NCI-H748 treated with DMSO at 0.1 percent for 48 hours (cell line): Measurements from ENCODE around the gene KCTD19.

Experiments
- DNase-seq: peaks from one replicate; lab custom pipeline; 2025; lab: John Stamatoyannopoulos, UW

Gene KCTD19

GRCh38 chr16:67317853-67318252 lies 8.7 kb downstream of the KCTD19 start:
- no peak for DNase-seq

GRCh38 chr16:67312719-67313118 lies 13.8 kb downstream of the KCTD19 start:
- DNase-seq, result no peak

DNA sequence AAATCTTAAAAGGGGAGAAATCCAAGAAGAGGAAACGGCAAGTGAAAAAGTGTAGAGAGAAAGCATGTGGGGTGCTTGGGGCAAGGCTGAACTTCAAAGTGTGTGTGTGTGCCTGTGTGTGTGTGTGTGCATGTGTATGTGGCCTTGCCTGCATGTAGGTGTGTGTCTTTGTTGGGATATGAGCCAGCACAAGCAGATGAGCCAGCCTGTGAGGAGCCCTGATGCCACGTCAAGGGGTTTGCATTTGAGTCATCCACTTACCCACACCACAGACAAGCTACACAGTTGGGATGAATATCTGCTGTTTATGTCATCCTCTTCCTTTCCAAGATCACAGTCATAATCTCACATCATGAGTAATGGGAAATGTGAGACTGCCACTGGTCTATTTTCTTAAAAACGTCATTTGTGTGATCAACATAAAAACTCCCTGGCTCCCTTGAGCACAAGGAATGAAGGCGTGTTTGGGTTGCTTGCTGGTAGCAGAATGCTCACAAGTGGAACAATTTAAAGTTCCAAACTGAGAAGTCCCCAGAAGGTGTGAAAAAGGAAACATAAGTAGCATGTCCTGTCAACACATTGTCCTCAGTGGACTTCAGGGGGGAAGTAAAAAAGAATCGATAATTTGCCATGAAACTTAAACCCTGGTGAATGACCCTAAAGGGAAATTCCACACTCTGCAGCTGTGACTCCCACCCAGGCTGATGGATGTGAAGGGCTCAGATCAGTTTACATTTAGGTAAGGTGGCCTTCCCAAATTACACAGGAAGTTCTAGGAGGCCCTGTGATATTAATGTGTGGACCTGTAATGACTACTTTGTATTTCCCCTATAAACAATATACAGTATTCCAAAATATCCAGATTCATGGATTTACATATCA lies 14.7 kb downstream of the KCTD19 start:
- no peak for DNase-seq

DNA sequence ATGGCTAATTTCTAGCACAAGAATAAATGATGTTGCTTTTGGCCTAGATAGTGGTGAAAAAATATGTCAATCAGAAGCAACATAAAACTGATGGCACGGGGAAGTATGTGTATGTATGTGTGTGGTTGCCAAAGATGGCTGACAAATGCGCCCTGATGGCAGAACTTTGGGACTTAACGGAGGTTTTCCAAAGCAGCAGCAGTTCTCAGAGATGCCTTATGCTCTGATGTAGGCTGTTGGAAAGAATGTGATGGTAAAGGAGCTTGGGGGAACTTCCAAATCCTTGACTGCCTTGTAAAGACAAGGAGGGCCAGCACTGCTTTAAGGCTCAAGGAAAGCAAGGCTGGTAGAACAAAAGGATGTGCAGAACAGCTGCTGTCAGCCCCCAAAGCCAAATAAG lies 16.0 kb downstream of the KCTD19 start:
- no peak for DNase-seq

DNA sequence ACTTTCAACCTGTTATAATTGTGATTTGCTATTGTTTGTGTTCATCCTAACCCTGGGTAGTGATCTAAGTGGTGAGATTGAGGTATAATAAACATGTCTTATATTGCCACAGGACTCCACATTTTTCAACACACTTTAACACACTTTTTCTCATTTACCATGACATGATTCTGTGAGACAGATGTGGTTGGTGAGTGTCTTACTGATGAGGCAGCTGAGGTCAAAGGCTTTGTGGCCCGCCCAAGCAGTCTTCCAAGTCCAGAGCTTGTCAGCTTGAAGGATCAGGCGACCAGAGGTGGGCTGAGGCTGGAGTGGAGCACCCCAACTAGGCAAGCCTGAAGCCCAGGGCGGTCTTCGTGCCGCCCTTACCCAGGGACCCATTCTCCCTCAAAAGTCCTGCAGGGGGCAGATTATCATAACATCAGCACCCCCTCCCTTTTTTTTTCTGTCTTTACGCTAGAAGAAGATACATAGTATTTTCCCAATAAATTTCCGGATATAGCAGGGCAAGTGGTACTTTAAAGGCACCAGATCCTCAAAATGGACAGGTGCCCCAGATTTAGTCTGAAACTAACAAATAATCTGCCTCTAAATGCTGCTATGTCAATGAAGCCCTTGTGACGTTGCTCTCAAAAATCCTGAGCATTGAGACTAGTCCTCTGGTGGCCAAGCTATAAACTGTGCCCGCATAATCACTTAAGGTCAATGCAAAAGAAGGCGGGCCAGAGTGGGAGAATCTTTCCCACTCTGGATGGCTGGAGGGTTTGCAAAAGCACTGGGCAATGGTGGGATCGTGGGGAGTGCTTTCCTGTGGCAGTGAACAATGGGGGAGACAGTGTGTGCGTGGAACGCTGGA lies 21.1 kb downstream of the KCTD19 start:
- no peak for DNase-seq

- no peak for DNase-seq
Measured at GRCh38 chr16:67304020-67304419, 22.5 kb downstream of the KCTD19 start.

DNA sequence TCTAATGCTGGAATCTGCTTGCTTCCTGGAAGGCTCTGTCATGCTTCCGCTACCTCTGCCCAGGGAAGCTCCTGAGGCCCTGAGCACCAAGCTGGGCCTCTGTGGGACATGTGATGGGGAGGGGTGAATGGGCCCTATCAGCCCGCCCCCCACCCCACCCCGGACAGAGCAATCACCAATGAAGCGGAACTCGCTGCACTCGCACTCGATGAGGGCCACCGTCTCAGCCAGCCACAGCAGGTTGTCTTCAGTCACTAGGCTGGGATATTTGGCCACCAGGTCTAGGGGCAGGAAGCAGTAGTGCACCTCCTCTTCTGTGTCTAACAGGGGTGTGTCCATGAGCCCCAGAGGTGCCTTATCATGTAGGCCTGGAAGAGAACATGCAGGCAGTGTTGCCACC lies 23.6 kb downstream of the KCTD19 start:
- no peak for DNase-seq

DNA sequence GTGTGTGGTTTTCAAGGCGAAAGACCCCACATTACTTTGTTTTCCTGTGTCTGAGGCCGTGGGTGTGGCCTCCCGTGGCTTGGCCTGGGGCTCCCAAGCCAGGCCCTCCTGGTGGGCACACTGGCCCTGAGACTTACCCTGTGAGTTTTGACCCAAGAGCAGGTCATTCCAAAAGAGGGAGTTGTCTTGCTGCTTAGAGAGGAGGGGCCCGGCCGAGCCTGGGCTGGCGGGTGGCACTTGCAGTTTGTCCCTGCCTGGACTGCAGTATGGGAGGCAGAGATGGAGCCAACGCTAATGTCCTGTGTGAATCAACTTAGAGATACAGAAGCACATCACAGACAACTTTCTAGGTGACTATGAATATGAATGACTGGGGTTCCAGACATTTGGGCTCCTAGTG lies 24.5 kb downstream of the KCTD19 start:
- DNase-seq, result no peak

DNA sequence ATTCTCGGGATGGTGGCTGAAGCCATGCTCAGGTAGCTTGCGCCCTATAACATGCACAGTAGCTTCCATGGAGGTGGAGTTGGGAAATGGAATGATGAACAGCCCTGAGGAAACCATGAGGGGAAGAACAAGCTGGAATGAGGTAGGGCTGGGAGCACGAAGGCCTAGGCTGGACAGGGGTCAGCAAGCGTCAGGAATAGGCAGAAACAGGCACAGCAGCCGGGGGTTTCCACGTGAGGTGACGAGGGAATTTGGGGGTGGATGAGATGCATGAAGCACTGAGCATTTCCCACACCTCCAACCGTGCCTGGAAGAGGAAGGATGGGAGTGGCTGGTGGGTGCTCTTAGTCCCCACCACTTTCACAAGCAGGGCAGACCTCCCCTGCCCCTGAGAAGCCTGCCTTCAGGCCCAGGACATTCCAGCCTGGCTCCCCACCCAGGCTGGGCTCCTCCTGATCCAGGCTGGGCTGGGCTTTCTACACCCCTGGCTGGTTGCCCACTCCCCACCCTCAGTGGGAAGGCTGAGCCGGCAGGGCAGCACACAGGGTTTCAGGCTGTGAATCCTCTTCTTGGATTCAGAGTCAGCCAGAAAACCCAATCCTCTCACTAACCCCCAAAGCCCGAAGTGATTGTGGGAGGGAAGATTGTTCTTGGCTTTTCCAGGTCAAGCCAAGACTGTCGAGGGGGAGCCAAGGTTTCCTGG lies 25.3 kb downstream of the KCTD19 start:
- no peak for DNase-seq

DNA sequence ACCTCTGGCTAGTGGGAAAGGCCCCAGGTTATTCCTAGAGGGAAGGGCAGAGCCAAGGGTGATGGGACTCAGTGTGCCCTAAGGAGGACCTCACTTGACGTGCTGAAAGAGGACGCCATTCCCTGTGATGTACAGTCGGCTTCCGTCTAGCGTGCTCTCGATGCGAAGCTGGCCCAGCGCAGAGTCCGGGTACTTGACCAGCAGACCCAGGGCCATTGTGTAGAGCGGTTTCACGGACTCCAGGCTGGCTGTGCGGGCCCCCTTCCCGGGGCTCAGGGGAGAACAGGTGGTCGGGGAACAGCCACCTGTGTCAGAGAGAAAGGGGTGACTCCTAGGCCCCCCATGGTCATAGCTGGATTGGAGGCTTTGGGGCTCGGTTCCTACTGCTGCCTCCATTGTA lies 27.3 kb downstream of the KCTD19 start:
- DNase-seq, result no peak

DNA sequence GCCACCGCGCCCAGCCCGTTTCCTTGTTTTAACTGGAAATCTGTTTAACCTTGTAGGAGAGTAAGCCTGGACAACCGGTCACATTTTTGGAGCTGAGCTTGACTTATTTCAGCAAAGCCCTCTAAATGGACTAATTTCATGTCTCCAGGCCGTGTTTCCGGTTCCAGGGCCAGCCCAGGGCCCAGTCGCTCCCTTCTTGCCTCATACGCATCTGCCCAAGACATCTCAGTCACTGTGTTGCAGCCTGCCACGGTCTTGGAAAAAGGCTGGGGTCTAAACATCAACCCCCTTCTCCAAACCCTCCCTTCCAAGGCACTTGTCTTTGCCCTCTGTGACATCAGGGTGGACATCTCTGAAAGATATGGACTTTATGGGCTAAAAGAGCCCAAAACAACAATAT lies 28.3 kb downstream of the KCTD19 start:
- DNase-seq, result no peak

- no peak for DNase-seq
Measured at GRCh38 chr16:67296420-67296819, 30.1 kb downstream of the KCTD19 start.

- no peak for DNase-seq
Measured at GRCh38 chr16:67294938-67295361, 31.6 kb downstream of the KCTD19 start.

DNA sequence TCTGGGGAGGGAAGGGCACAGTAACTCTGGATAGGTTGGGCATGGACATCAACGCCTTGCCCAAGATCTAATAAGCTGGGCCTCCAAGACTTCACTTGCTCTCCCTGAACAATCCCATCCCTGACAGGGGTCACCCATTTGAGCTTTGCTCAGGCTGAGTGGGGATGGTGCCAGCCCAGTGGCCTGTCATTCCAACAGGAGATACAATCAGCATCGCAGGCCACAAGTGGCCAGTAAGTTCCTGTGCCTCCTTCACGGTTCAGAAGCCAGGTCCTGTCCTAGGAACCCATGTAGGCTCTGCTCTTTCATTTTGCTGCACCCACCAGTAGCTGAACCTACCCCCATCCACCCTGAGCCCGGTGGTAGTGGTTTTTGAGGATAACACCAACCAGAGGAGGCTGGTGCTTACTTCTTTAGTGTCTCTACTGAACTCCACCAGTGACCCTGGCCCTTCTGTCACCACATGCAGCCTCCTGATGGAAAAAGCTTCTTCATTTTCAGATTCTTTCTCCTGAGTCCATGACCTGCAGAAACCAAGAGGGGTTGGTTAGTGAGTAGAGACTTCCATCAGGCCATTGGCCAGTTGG lies 32.3 kb downstream of the KCTD19 start:
- no peak for DNase-seq

- DNase-seq, result no peak
Measured at GRCh38 chr16:67291461-67291860, 35.1 kb downstream of the KCTD19 start.

DNA sequence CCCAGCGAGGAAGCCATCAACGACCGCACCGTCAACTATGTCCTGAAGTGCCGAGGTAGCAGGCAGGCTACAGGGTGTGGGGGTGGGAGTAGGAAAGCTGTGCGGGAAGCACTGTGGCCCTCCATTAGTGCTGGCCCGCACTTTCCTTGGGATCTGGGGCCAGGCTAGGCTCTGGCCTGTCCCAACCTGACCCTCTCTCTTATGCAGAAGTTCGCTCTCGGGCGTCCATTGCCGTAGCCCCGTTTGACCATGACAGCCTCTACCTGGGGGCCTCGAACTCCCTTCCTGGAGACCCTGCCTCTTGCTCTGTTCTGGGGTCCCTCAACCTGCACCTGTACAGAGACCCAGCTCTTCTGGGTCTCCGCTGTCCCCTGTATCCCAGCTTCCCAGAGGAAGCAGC lies 38.6 kb downstream of the KCTD19 start:
- DNase-seq, result no peak

DNA sequence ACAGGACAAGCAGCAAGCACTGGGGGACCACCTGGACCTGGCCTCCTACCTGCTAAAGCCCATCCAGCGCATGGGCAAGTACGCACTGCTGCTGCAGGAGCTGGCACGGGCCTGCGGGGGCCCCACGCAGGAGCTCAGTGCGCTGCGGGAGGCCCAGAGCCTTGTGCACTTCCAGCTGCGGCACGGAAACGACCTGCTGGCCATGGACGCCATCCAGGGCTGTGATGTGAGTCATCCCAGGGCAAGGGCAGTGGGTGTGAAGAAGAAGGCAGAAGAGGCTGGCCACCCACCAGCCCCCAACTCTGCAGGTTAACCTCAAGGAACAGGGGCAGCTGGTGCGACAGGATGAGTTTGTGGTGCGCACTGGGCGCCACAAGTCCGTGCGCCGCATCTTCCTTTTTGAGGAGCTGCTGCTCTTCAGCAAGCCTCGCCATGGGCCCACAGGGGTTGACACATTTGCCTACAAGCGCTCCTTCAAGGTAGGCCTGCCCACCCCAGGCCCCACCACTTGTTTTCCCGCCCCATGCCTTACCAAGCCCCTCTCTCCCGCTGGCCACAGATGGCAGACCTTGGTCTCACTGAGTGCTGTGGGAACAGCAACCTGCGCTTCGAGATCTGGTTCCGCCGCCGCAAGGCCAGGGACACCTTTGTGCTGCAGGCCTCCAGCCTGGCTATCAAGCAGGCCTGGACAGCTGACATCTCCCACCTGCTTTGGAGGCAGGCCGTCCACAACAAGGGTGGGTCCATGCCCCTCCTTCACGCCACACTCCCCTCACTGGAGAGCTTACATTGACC lies 39.9 kb downstream of the KCTD19 start:
- no peak for DNase-seq

DNA sequence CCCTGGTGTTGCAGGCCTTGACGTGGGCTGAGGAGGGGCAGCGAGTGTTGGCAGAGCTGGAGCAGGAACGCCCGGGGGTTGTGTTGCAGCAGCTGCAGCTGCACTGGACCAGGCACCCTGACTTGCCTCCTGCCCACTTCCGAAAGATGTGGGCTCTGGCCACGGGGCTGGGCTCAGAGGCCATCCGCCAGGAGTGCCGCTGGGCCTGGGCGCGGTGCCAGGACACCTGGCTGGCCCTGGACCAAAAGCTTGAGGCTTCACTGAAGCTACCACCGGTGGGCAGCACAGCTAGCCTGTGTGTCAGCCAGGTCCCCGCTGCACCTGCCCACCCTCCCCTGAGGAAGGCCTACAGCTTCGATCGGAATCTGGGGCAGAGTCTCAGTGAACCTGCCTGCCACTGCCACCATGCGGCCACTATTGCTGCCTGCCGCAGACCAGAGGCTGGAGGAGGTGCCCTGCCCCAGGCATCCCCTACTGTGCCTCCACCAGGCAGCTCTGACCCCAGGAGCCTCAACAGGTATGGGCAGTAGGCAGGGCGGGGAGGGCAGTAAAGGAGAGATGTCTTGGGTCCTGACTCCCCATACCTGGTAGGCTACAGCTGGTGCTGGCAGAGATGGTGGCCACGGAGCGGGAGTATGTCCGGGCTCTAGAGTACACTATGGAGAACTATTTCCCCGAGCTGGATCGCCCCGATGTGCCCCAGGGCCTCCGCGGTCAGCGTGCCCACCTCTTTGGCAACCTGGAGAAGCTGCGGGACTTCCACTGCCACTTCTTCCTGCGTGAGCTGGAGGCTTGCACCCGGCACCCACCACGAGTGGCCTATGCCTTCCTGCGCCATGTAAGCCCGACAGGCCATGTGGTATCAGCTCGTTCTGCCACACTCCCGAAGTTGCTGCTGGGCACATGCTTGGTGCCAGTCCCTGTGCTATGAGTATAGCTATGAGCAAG lies 41.6 kb downstream of the KCTD19 start:
- DNase-seq, result peak; percentile 21

DNA sequence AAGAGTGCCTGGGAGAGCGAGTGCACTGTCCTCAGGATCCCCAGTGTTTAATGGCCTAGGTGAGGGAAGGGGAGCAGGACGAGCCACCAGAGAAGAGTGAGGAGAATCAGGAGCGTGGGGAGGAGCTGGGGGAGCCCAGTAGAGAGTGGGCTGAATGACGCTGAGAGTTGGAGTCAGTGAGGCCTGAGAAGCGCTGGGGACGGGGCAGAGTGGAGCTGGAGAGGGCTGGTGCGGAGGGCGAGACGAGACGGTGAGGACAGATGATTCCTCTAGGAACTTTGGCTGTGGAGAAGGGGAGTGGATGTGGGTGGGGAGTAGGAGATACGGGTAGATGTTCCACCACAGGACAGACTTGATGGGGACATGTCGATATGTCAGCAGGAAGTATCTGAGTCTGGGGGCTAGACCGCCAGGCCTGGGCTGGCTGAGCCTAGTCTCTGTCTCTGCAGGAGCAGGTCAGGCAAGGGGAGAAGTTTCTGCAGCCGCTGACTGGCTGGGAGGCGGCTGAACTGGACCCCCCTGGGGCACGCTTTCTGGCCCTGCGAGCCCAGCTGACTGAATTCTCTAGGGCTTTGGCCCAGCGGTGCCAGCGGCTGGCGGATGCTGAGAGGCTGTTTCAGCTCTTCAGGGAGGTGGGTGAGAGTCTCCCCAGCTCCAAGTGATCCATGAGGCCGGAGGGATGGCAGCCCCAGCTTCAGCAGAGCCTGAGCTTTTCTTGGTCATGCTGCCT lies 42.5 kb downstream of the KCTD19 start:
- no peak for DNase-seq
